Measurements from ENCODE around the gene TEX54.
A peak's percentile ranks its signal among the peaks of the same experiment; 100 is the strongest.
"Not testable (repeated sequence)": the region's sequence is repeated elsewhere in the genome, so short reads cannot be mapped to it uniquely, and the experiment has no call there.

The TEX54 gene

DNA sequence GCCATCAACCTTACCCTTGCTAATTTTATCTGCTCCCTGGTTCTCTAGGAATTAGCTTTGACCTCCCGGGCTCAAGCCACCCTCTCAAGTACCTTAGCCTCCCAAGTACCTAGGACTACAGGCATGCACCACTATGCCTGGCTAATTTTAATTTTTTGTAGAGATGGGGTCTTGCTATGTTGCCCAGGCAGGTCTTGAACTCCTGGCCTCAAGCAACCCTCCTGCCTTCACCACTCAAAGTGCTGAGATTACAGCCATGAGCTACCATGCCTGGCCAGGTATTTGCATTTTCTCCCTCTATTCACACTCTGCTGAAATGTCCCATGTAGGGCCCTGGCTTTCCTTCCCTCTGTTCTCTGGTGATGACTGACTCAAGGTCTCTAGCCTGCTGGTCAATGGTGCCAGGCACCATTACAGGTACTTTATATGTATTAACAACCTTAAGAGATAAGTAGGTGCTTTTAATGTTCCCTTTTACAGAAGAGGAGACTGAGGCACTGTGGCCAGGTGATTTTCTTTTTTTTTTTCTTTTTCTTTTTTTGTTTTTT, 15.2 kb upstream of the TEX54 start:
- no peak for TF ChIP-seq CTCF (IDR thresholded peaks at IDR 0.05; ENCODE audit: low read depth, low read length, missing control alignments)
- no peak for DNase-seq (ENCODE audit: low read depth)

GRCh38 chr11:62846177-62846576, 13.5 kb upstream of the TEX54 start:
- no peak overlapping the region for H3K4me3 ChIP-seq (ENCODE audit: low read depth, low read length)
- TF ChIP-seq CTCF (IDR thresholded peaks at IDR 0.05; ENCODE audit: low read depth, low read length, missing control alignments) = no peak
- no peak for DNase-seq (ENCODE audit: low read depth)

More for the DNA sequence above, 15.2 kb upstream of the TEX54 start:
- H3K4me3 ChIP-seq (ENCODE audit: low read depth, low read length) = no peak overlapping the region

- TF ChIP-seq CTCF (IDR thresholded peaks at IDR 0.05; ENCODE audit: low read depth, low read length, missing control alignments) = no peak
- no peak overlapping the region for H3K4me3 ChIP-seq (ENCODE audit: low read depth, low read length)
- DNase-seq (ENCODE audit: low read depth) = no peak
Measured at GRCh38 chr11:62844154-62844553, 11.5 kb upstream of the TEX54 start.

DNA sequence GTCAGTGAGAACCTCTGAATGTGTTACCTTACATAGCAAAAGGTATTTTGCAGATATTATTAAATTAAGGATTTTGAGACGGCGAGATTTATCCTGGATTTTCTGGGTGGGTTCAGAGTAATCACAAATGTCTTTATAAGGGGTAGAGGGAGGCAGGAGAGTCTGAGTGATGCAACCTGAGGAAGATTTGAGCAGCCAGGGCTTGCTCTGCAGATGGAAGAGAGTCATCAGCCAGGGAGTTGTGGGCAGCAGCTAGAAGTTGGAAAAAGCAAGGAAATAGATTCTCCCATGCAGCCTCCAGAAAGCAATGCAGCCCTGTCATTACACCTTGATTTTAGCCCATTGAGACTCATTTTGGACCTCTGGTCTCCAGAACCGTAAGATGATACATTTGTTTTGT, 10.8 kb upstream of the TEX54 start:
- TF ChIP-seq CTCF (IDR thresholded peaks at IDR 0.05; ENCODE audit: low read depth, low read length, missing control alignments) = no peak
- no peak for DNase-seq (ENCODE audit: low read depth)
- H3K4me3 ChIP-seq (ENCODE audit: low read depth, low read length) = no peak overlapping the region

DNA sequence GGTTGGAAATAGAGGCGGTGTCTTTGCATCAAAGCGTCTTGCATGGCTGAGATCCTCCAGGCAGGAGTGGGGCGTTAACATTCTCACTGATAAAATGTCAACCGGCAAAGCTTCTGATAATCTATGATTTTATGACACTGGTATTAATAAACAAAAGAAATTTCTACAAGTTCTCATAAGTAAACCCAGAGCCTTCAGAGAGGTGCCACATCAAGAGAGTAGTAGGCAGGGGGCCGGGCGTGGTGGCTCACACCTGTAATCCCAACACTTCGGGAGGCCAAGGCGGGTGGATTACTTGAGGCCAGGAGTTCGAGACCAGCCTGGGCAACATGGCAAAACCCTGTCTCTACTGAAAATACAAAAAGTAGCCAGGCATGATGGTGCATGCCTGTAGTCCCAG, 10.2 kb upstream of the TEX54 start:
- DNase-seq (ENCODE audit: low read depth); H3K4me3 ChIP-seq (ENCODE audit: low read depth, low read length): not testable (repeated sequence)

DNA sequence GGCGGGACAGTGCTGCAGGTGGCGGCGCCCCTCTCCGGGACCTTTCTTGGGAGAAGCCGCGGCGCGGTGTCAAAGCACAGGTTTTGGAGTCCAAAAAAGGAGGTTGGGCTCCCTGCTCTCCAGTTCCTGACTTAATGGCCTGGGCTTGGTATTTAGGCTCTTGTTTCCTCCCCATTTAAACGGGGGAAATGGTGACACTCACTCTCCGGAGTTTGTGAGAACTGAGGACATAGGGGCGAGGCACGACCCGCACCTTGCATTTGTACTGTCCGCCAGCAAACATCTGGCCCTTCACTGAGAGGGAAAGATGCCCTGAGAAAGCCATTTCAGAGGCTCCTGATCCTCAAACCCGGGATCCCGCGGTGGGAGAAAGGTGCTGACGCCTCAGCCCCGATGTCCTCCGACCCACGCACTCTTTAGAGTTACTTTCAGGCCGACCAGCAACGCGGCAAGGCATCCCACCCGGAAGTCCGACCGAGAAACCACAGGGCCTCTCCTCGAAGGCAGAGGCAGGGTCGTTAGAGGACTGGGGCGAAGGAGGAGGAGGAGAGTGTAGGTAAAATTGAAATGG, 9.6 kb upstream of the TEX54 start:
- peak overlapping the region; percentile 55 for H3K4me3 ChIP-seq (ENCODE audit: low read depth, low read length)
- TF ChIP-seq CTCF (IDR thresholded peaks at IDR 0.05; ENCODE audit: low read depth, low read length, missing control alignments) = no peak
- DNase-seq (ENCODE audit: low read depth) = no peak

GRCh38 chr11:62841361-62842170, 8.9 kb upstream of the TEX54 start:
- no peak for TF ChIP-seq CTCF (IDR thresholded peaks at IDR 0.05; ENCODE audit: low read depth, low read length, missing control alignments)
- H3K4me3 ChIP-seq (ENCODE audit: low read depth, low read length) = peak overlapping the region; percentile 55
- DNase-seq (ENCODE audit: low read depth) = peak; percentile 99

DNA sequence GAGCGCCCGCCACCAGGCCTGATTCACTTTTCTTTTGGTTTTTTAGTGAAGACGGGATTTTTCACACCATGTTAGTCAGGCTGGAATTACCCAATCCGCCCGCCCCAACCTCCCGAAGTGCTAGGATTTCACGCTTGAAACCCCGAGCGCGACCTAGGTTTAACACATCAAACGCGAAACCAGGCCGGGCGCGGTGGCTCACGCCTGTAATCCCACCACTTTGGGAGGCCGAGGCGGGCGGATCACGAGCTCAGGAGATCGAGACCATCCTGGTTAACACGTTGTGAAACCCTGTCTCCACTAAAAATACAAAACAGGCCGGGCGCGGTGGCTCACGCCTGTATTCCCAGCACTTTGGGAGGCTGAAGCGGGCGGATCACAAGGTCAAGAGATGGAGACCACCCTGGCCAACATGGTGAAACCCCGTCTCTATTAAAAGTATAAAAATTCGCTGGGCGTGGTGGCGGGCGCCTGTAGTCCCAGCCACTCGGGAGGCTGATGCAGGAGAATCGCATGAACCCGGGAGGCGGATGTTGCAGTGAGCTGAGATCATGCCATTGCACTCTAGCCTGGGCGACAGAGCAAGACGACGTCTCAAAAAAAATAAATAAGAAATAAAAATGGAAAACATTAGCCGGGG, 8.2 kb upstream of the TEX54 start:
- DNase-seq (ENCODE audit: low read depth) = not testable (repeated sequence)
- peak overlapping the region; percentile 89 for H3K4me3 ChIP-seq (ENCODE audit: low read depth, low read length)
